Uterus (tissue), 2 donors: ENCODE results near the gene LRRC37A3.
"Not testable (repeated sequence)": the region's sequence is repeated elsewhere in the genome, so short reads cannot be mapped to it uniquely, and the experiment has no call there.

Experiments
- CTCF ChIP-seq, 4 experiments: fragments of 200-600 bp in 2 of 4; fragments of 450-650 bp in 2 of 4; sonication (generic) in 2 of 4; IDR thresholded peaks; one replicate each; pipeline ENCODE4 v1.5.1; 2016 to 2019; ENCODE audit warnings: antibody characterized with exemption in 4 of 4, mild to moderate bottlenecking in 2 of 4, moderate library complexity in 1 of 4
- POLR2A ChIP-seq, 2 donors: fragments of 450-650 bp; IDR thresholded peaks; one replicate each; pipeline ENCODE4 v1.6.1; 2016; ENCODE audit warnings: antibody characterized with exemption in 2 of 2, mild to moderate bottlenecking in 1 of 2, moderate library complexity in 1 of 2

- TF ChIP-seq CTCF (IDR thresholded peaks at IDR 0.05): peak; percentile 48 to 82 (median 67)
- not testable (repeated sequence) for TF ChIP-seq POLR2A (IDR thresholded peaks at IDR 0.05)
Measured at GRCh38 chr17:64927444-64927843, 8.2 kb upstream of the LRRC37A3 start.
